HEK293T (cell line): ENCODE measurements around the gene AKT3.

Experiments
- ARNT ChIP-seq: fragments of 450-650 bp; IDR thresholded peaks from 2 replicates; pipeline ENCODE4 v1.6.1; 2017; ENCODE audit warnings: mild to moderate bottlenecking
- CTBP1 ChIP-seq: fragments of 450-650 bp; IDR thresholded peaks from 2 replicates; pipeline ENCODE4 v1.6.1; 2016; ENCODE audit warnings: borderline replicate concordance
- FOXA1 ChIP-seq: fragments of 450-650 bp; IDR thresholded peaks from 2 replicates; pipeline ENCODE4 v1.6.1; 2016; ENCODE audit warnings: mild to moderate bottlenecking
- FOXK2 ChIP-seq: fragments of 450-650 bp; IDR thresholded peaks from 2 replicates; pipeline ENCODE4 v1.6.1; 2016; ENCODE audit warnings: mild to moderate bottlenecking
- LEF1 ChIP-seq: fragments of 450-650 bp; IDR thresholded peaks from 2 replicates; pipeline ENCODE4 v1.6.1; 2017; ENCODE audit warnings: mild to moderate bottlenecking, borderline replicate concordance
- SP1 ChIP-seq: fragments of 450-650 bp; IDR thresholded peaks from 2 replicates; pipeline ENCODE4 v1.6.1; 2017
- SUZ12 ChIP-seq: fragments of 450-650 bp; IDR thresholded peaks from 2 replicates; pipeline ENCODE4 v1.6.1; 2016; ENCODE audit warnings: mild to moderate bottlenecking
- ZNF384 ChIP-seq: fragments of 450-650 bp; IDR thresholded peaks from 2 replicates; pipeline ENCODE4 v1.6.1; 2016

GRCh38 chr1:243465738-243466137, 384.3 kb downstream of the AKT3 start:
- TF ChIP-seq CTBP1, result no peak
- TF ChIP-seq SUZ12, result no peak
- TF ChIP-seq ZNF384, result no peak
- no peak for TF ChIP-seq SP1
- TF ChIP-seq FOXK2, result no peak
- TF ChIP-seq FOXA1, result no peak
- no peak for TF ChIP-seq LEF1
- TF ChIP-seq ARNT, result no peak
